Effector CD8-positive, alpha-beta T cell (primary cell): ENCODE data around the gene ACAD9.
"Not testable (repeated sequence)": the region's sequence is repeated elsewhere in the genome, so short reads cannot be mapped to it uniquely, and the experiment has no call there.

Experiments used
- DNase-seq: peaks from one replicate; lab custom pipeline; 2025; lab: John Stamatoyannopoulos, UW

Gene ACAD9

GRCh38 chr3:128861491-128861890 is 17.9 kb upstream of the ACAD9 start:
- no peak for DNase-seq

- DNase-seq: no peak
These were observed 15.9 kb upstream of the ACAD9 start for GRCh38 chr3:128863560-128863959.

- no peak for DNase-seq
These were observed 15.0 kb upstream of the ACAD9 start for GRCh38 chr3:128864351-128864811.

GRCh38 chr3:128864849-128865804 is 14.3 kb upstream of the ACAD9 start:
- DNase-seq: not testable (repeated sequence)

GRCh38 chr3:128867200-128868125 is 12.0 kb upstream of the ACAD9 start:
- DNase-seq: no peak

GRCh38 chr3:128870347-128870746 is 9.1 kb upstream of the ACAD9 start:
- no peak for DNase-seq

- no peak for DNase-seq
These were observed 7.1 kb upstream of the ACAD9 start for GRCh38 chr3:128872282-128872681.

- DNase-seq: no peak
These were observed 6.7 kb upstream of the ACAD9 start for GRCh38 chr3:128872744-128873143.

- DNase-seq: no peak
These were observed 6.0 kb upstream of the ACAD9 start for GRCh38 chr3:128873244-128874022.

- DNase-seq: no peak
These were observed 4.8 kb upstream of the ACAD9 start for GRCh38 chr3:128874481-128875180.

- peak; percentile 45 for DNase-seq
These were observed 3.8 kb upstream of the ACAD9 start for GRCh38 chr3:128875556-128876120.

- no peak for DNase-seq
These were observed 1.4 kb upstream of the ACAD9 start for GRCh38 chr3:128878011-128878457.

- DNase-seq: no peak
These were observed 780 bp upstream of the ACAD9 start for GRCh38 chr3:128878556-128879124.

- DNase-seq: no peak
These were observed 571 bp downstream of the ACAD9 start for GRCh38 chr3:128879991-128880390.

- DNase-seq: not testable (repeated sequence)
These were observed 1.0 kb downstream of the ACAD9 start for GRCh38 chr3:128880455-128880854.

GRCh38 chr3:128881576-128881975 is 2.2 kb downstream of the ACAD9 start:
- no peak for DNase-seq

GRCh38 chr3:128882719-128883118 is 3.3 kb downstream of the ACAD9 start:
- DNase-seq: no peak

- DNase-seq: no peak
These were observed 5.6 kb downstream of the ACAD9 start for GRCh38 chr3:128884992-128885391.

GRCh38 chr3:128889139-128889894 is 9.9 kb downstream of the ACAD9 start:
- DNase-seq: no peak
